HG02798 (cell line): Measurements from ENCODE around the gene CCDC85C.
A peak's percentile ranks its signal among the peaks of the same experiment; 100 is the strongest.

ENCODE experiments used
- ATAC-seq: cut with Tn5 transposase; IDR thresholded peaks from one replicate; pipeline ENCODE4 v1.9.1; 2021; ENCODE audit warnings: mild to moderate bottlenecking; ENCODE audit not compliant: unreplicated experiment, poor library complexity

CCDC85C gene

DNA sequence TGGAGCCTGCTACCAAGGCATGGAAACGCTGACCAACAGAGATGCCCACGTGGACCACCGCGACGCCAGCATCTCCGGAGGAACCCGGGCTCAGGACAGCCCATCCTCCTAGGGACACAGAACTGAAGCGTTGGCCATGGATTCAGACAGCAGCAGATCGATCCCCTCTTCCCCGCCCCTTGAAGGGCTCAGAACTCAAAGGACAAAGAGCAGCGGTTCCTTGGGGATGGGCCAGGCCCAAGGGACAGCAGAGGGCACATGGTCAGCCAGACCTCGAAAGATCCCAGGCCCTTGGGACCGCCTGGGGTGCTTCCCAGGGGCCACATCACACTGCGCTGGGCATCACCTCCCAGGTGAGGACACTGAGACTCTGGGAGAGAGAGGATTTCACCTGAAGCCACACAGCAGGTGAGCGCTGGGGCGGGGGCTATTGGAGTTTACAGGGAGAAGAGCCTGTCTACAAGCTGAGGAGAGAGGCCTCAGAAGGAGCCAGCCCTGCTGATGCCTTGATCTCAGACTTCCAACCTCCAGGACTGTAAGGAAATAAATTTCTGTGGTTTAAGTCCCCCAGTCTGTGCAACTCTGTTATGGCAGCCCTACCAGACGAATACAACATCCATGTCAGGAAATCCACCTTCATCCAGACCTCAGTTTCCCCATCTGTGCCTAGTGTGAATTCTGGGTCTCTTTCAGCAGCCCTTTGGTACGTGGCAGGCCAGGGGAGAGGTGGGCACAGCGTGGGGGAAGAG, 73.4 kb downstream of the CCDC85C start:
- ATAC-seq = no peak

DNA sequence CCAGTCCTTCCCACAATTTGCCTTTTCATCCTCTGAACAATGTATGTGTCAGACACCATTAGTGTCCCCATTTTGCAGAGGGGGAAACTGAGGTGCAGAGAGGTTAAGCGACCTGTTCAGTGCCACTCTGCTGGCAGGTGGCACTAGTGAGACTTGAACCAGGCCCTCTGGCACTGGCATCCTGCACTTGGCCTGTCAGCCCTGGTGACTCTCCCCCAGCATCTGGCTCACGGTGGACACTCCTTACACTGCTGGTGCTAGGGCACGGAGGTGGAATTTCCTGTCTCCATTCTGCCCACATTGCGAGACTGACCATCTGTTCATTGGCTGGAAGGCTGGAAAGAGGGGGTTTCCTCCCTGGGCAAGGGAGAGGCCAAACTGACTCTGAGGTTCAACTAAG, 74.1 kb downstream of the CCDC85C start:
- no peak for ATAC-seq

DNA sequence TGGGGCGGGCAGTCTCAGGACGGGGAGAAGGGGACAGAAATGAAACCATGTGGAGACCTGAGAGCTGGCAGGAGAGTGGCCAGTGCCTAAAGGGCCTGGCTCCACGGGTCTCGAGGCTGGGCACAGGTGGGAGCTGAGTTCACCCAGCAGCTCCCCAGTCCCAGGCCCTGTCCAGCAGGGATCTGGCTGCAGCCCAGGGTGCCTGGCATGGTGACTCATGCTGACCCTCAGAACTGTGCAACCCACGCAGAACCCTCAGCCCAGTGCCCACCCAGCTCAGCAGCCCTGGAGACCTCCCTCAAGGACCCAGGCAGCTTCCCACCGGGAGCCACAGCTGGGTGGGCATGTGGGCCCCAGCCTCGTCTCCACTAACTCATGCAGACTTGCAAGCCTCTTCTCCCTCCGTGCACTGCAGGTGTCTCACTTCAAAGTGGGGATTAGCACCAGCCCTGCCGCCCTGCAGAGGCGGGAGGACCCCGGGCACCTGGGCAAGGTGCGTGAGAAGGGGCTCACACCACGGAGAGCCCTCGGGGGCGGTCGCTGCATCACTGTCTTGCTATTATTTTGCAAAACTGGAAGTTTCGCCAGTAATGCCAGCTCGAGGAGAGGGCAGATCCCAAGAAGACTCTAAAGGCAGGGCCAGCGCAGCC, 76.5 kb downstream of the CCDC85C start:
- no peak for ATAC-seq

DNA sequence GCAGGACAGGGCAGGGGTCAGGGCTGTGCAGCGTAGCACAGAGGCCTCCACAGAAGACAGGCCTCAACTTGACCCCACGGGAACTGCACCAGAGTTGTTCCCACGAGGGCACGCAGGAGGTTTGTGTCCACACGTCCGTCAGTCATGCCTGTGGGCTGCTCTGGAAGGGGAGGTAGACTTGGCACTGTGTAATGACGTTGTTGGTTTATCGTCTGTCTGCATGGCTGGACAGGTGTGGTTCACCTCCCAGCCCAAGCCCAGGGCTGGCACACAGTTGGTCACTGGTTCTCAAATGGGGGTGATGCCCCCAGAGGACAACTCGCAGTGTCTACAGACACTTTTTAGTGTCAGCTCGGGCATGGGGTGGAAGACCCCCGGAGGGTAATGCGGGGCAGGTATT, 77.0 kb downstream of the CCDC85C start:
- ATAC-seq = no peak

DNA sequence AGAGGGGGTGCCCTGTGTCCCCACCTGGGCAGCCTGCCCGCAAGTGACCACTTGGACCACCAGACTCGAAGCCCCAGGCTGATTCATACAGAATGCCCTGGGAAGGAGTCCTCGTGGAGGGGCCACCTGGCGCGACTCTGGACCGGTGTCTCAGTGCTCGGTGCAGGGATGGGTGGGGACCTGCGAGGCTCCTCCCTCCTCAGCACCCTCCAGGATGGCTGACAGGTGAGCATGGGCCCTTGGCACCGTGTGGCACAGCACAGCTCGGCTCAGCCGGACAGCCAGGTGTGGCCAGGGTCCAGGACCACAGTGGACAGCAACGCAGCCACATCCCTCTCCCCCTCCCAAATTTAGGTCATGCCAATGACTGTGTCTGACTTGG, 78.3 kb downstream of the CCDC85C start:
- ATAC-seq = no peak

DNA sequence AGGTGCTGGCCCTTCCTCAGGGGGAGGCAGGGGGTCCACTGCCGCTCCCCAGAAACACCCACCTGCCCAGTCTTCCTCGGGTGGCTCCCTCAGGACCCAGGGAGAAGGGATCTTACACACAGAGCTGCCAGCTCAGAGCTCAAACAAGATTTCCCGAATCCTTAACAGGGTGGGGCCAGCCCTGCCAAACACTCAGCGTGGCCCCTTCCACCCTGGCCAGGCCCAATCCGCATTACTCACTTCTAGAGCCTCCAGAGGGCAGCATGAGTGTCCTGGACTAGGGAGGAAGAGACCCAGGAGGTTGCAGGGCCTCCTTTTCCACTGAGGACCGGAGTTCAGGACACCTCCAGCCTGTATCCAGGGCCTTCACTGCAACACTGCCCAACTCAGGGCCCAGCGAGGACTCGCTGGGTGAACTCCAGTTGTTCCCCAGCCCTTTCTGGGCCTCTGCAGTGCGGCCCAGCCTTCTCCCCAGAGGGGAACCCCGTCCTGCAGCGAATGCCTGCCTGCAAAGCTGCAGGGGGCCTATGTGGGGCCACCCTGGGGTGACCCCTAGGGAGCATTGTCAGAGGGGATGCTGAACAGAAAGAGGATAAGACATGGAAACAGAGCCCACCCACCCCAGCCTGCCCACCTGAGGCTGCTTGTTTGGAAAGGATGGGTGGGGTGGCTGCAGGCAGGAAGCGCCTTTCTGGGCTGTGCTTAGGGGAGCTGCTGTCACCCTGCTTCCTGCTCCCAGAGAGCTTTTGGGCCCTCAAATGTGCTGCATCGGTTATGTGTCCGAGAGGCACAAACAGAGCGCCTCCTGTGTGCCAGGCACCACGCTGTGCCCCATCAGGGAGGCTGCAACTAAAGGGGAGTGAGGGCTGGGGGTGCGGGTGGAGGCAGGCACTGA, 79.0 kb downstream of the CCDC85C start:
- no peak for ATAC-seq

DNA sequence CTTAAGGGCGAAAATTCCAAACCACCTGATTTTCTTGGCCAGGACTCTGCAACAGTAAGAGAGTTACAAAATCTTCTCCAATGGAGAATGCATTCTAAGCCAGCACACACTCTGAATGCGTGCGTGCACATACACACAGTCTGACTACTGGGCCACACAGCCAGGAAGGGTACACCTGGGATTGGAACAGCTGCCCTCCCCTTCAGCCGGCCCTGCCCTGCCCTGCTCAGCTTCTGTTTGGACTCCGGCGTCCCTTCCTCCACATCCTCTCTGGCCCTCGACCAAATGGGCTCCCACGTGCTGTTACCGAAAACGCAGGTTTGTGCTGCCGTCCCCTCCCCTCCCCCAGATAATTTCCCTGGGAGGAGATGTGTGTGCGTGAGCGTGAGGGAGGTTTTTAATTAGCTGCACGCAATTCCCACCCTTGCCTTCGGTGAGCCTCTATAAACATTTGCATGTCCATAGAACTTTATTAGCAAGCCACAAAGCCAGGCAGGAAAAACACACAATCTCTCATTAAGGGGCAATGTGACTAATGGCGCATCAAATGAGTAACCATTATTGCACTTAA, 79.8 kb downstream of the CCDC85C start:
- ATAC-seq = no peak

DNA sequence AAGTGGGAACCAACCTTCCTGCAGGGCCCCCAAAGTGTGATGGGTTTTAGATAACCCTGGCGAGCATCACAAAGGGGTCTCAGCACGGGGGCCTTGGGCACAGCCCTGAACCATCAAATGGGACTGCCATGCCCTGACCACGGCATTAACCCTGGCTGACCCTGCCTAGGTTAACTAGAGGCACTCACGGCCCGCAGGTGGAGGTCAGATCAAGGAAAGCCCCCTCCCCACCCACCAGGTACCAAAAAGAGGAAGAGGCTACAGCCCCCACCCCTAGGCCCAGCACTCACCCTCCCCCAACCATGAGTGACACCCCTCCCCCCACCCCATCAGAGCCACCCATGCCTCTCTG, 80.3 kb downstream of the CCDC85C start:
- no peak for ATAC-seq

DNA sequence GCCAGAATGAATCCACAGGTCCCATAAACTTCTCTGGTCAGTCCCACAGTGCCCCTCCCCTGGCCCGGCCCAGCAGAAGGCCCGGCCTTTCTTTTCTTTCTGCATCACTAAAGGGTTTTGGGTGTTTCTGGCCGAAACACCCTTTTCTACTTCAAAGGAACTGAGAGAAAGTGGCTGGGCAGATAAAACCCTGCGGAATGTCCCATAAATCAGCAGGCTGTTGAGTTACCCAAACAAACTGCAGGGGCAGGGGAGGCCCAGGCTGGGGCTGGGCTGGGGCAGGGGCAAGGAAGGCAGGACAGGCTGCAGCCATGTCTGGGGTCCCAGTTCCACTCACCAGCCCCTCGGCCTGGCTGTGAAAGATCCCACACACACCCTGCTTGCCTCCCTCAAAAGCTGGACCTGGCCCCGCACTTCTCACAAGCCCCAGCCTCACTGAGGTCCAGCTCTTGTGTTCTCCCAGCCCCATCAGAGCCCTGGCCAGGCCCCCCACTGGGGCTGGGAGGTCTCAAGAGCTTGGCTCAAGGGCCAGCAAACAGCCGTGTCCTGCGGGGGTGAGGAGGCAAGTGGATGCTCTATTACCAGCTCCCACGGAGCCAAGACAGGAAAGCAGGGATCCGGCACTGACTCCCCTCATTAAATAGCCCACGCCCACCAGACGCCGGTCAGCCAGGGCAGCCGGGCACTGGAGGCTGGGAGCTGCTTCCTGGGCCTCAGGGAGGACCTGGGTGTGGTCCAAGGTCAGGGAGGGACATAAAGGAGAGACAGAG, 80.9 kb downstream of the CCDC85C start:
- no peak for ATAC-seq

DNA sequence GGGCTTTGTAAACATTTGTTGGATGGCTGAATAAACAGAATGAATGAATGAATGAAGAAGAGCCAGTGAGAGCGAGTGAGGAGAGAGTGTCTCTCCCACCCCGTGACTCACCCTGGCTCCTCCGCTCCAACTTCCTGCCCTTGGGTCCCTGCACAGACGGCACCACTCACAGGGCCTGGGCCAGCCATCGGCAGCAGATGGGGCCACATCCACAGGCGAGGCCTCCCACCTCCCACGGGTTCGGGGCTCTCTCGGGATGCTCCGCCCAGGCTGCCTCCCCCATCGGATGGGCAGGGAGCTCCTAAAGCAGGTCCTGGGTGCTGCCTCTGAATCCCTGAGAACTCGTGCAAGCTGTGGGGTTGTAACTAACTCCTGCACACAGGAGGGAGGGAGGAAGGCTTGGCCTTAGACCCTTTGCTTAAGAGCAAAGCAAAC, 81.5 kb downstream of the CCDC85C start:
- ATAC-seq = no peak

DNA sequence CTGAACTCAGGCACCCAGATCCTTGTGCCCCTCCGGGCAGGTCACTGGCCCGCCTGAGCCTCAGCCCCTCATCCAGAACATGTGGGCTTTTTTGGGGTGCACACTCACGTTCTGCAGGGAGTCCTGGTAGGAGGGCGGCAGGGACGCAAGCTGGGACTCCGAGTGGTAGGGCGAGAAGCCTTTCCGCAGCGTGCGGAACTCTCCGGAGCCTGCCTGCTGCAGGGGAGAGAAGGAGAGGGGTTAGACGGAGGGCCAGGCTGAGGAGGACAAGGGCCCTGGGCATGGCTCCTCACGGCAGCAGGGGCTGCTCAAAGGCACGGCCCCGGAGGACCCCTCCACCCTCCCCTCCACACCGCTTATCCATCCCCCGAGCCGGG, 82.0 kb downstream of the CCDC85C start:
- ATAC-seq = no peak

DNA sequence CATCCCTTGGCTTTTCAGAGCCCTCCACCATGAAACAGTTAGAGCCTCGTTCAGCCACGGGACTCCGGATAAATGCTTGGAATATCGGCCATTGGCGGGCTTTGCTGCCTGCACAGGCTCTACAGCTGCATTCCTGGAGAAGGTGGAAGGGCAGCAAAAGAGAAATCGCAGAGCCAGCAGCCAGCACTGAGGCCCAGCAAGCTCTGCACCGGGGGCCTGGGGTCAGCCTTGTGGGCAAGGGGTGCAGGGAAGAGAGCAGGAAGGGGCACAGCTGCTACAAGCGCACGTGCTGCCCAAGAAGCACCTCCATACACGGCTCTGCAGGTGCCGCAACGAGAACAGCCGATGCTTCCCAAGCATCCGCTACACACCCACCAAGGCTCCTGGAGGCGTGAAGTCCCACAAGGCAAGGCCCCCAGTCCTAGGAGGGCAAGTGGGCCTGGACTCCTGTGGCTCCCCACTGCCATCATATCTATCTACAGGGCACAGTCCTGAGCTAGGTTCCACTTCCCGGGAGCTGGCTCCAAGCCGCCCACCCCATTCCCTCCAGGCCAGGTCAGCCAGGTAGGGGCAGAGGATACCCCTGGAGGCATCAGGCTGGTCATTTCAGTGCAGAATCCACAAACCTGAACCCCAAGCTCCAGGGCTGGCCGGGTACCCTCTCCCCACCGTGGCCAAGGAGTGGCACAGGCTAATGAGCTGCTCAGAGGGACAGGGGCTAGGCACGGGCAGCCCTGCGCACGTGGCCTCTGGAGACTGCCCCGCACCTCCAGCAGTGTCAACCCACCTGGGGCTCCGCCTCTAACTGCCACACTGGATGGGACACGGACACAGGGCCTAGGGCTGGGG, 82.6 kb downstream of the CCDC85C start:
- ATAC-seq = no peak

DNA sequence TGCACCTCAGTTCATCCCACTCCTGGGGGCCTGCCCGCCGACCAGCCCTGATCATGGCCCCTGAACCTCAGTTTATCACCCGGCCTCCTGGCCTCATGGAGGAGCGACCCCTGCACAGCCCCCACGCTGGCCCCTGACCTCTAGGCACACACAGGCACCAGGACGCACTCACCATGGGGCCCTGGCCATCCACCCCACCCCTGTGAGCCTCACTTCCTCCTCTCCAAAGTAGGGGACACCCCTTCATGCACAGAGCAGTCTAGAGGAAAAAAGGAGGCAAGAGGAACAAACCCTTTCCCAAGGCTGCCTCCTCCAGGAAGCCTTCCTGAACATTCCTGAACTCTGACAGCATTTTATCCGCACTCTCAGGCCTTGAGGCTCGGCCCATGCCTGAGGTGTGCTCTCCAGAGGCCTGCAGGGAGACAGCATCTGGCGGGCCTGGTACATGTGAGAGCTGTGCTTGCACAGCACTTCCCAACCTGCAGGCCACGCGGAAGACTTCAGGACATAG, 83.4 kb downstream of the CCDC85C start:
- no peak for ATAC-seq

DNA sequence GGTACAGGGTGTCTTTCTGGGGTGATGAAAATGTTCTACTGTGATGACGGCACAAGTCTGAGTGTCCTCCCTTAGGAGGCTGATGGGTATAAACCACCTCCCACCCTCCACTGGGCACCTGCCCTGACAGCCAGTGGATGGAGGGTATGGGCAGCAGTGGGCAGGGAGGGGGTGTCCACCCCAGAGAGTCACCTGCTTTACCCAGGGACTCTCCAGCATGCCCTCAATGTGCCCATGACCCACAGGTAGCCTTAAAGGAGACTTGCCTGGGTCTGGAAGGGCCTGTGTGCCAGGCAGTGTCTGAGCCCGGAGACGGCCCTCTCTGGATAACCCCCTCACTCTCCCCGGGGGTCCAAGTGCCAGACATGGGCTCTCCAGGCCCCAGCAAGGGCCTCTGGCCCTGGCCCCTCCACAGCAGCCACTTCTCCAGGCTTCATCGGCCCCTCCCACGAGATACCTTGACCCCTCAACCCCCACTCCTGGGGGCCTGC, 84.0 kb downstream of the CCDC85C start:
- no peak for ATAC-seq

DNA sequence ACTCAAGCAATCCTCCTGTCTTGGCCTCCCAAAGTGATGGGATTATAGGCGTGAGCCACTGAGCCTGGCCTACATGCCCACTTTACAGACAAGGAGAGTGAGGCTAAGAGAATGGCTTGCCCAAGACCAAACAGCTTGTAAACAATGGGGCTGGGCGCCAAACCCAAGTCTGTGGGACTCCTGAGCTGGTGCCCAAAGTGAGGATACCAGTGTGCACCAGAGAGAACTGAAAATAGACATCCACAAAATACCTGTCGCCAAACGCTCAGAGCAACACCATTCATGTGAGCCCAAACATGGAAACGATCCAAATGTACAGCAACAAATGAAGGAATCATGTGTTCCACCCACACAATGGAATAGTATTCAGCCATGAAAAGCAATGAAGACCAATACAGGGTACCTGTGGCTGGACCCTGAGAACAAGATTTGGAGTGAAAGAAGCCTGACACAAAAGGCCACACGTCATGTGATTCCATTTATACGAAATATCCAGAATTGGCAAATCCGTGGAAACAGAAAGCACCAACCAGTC, 84.6 kb downstream of the CCDC85C start:
- ATAC-seq = no peak

DNA sequence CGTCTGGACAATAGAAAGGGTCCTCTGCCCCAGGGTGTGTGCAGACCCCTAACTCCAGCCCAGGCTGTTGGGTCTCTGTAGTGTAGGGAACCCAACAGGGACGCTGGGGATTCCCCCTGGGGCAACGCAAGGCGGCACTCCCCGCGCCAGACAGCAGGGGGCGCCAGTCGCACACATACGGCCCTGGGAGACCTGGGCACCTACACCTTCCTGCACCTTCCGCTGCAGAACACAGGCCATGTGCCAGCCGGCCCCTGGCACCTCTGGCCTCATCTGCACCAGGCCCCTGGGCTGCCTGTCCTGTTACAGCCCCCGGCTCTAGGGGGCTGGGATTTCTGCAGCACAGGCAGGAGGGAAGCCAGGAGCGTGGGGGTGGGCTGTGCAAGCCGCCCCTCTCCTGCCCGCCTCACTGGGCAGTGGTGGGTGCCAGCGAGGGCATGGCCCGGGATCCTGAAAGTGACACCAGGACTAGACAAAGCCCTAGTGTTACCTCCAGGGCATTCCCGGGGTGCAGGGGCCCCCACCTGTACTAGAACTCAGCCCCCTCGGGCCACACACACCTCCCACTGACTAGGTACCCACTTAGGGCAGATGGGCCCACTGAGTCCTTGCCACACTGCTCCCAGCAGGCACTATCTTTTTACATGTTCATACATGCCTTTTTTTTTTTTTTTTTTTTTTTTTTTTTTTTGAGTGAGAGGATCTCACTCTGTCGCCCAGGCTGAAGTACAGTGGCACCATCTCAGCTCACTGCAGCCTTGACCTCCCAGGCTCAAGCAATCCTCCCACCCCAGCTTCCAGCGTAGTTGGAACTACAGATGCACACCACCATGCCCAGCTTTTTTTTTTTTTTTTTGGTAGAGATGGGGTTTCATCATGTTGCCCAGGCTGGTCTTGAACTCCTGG, 85.3 kb downstream of the CCDC85C start:
- ATAC-seq = peak; percentile 72

DNA sequence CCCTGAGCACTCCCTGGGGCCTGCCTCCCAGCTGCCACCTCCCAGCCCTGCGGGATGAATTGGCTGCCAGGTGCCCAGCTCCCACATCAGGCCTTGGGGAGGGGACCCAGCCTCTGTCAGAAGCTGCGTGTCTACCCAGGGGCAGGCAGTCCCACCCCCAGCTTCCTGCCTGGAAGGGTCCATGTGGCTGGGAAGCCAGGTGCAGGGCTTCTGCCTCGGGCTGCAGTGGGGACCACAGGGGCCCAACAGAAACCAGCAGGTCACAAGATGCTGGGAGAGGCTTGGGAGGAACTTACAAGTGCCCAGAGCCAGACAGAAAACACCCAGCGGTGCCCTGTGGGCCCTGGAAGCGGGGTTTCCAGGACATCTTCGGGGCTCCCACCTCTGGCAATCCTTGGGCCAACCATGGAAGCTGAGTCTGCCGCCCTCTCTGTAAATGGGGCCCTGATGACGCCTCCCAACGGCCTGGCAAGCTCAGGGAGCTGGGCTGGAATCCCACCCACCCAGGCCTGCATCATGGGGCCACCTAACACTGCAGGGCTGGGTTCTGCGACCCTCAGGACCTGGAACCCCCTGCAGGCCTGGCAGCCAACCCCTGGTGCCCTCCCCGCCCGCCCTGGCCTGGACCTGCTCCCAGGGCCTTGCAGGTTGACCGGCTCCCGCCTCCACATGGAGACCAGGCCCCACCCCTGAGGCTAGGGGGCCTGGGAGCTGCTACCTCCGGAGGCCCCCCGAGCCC, 86.2 kb downstream of the CCDC85C start:
- ATAC-seq = peak; percentile 2
